ENCODE data around the gene SLC35E4.
A peak's percentile ranks its signal among the peaks of the same experiment; 100 is the strongest.

SLC35E4 gene

GRCh38 chr22:30606455-30607299 is 28.9 kb upstream of the SLC35E4 start, which contains the start of gene TCN2:
TCN2 (plus strand) TSS chr22:30607174; CDS start chr22:30607332, 158 bp downstream.
- peak within 1 kb of the TSS; percentile 72 for H3K27ac ChIP-seq

GRCh38 chr22:30607300-30607930 is 28.2 kb upstream of the SLC35E4 start:
- TF ChIP-seq CTCF (conservative IDR thresholded peaks at IDR 0.05), result no peak
- H3K27ac ChIP-seq, result peak overlapping the region; percentile 72

More at GRCh38 chr22:30606455-30607299, 28.9 kb upstream of the SLC35E4 start, which contains the start of gene TCN2:
- 0 out of 2 replicates have a peak, but pooled peaks have one; percentile 17 for TF ChIP-seq CTCF (conservative IDR thresholded peaks at IDR 0.05)

GRCh38 chr22:30607939-30608338 is 27.6 kb upstream of the SLC35E4 start:
- no peak for TF ChIP-seq CTCF (conservative IDR thresholded peaks at IDR 0.05)
- no peak overlapping the region for H3K27ac ChIP-seq

GRCh38 chr22:30609260-30610185 is 26.1 kb upstream of the SLC35E4 start:
- TF ChIP-seq CTCF (conservative IDR thresholded peaks at IDR 0.05), result no peak
- H3K27ac ChIP-seq, result no peak overlapping the region

GRCh38 chr22:30610299-30610698 is 25.3 kb upstream of the SLC35E4 start:
- TF ChIP-seq CTCF (conservative IDR thresholded peaks at IDR 0.05), result no peak
- no peak overlapping the region for H3K27ac ChIP-seq

- no peak overlapping the region for H3K27ac ChIP-seq
- TF ChIP-seq CTCF (conservative IDR thresholded peaks at IDR 0.05), result no peak
These were observed 24.4 kb upstream of the SLC35E4 start for GRCh38 chr22:30611197-30611596.
